Islet of Langerhans (tissue), 1 donor: Measurements from ENCODE around the gene TRPM6.
"Not testable (repeated sequence)": the region's sequence is repeated elsewhere in the genome, so short reads cannot be mapped to it uniquely, and the experiment has no call there.

Source experiments
- FAIRE-seq: peaks from one replicate; lab custom pipeline; 2011; peaks lifted over from hg19 to GRCh38; lab: Jason Lieb, UNC

The TRPM6 gene

GRCh38 chr9:74855072-74855471 lies 32.6 kb downstream of the TRPM6 start:
- FAIRE-seq: no peak

DNA sequence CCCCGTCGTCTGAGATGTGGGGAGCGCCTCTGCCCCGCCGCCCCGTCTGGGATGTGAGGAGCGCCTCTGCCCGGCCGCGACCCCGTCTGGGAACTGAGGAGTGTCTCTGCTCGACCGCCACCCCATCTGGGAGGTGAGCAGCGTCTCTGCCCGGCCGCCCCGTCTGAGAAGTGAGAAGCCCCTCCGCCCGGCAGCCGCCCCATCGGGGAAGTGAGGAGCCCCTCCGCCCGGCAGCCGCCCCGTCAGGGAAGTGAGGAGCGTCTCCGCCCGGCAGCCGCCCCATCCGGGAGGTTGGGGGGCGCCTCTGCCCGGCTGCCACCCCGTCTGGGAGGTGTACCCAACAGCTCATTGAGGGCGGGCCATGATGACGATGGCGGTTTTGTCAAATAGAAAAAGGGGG lies 34.7 kb downstream of the TRPM6 start:
- not testable (repeated sequence) for FAIRE-seq

DNA sequence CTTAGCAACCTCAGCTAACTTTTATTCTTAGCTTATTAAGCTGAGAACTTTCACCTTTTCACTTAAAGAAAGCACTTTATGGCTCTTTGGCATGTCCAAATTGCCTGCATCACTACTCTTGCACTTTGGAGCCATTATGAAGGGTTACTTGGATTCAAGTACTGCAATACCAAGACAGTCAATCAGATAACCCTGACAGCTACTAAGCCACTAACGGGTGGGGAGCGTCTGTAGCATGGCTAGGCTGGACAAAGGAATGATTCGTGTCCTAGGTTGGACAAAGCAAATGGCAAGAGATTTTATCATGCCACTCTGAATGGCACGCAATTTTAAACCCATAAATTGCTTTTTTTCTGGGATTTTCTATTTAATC lies 39.6 kb downstream of the TRPM6 start:
- FAIRE-seq: no peak

DNA sequence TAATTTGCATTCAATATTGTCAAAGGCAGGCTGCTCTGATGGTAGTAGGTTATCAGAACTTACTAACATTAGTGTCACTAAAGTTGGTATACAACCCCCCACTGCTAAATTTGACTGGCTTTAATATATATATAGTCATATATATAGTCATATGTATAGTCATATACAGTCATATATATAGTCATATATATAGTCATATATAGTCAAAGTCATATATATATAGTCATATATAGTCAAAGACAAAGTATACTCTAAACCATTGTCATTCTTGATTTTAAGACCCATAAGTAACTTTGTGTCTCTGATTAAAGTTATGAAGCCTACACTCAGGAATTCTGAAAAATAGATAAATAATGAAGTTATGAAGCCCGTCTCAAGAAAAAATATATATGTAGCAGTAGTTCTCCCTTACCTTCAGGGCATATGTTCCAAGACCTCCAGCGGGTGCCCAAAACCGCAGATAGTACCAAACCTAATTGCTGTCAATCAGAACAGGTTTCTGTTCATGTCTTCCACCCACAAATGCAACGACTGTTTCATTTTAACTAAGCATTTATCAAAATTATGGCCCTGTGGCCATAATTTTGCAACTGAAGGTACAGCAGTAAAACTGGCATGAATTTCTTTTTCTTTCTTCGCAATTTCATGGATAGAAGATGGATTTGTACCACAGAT lies 40.1 kb downstream of the TRPM6 start:
- no peak for FAIRE-seq

DNA sequence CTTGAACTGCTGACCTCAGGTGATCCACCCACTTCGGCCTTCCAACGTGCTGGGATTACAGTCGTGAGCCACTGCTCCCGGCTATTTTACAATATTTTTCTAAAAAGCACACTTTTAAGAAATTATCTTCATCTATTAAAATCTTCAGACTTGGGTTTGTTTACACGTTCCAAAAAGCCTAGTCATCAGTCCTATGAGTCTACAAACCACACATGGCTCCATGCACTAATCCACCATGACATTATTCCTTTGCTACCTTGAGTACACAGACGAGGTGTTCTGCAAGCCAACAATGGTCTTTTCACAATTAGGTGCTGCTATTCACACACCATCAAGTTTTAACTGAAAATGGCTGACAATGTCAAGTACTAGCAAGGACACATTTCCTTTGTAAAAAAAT lies 41.0 kb downstream of the TRPM6 start:
- no peak for FAIRE-seq

DNA sequence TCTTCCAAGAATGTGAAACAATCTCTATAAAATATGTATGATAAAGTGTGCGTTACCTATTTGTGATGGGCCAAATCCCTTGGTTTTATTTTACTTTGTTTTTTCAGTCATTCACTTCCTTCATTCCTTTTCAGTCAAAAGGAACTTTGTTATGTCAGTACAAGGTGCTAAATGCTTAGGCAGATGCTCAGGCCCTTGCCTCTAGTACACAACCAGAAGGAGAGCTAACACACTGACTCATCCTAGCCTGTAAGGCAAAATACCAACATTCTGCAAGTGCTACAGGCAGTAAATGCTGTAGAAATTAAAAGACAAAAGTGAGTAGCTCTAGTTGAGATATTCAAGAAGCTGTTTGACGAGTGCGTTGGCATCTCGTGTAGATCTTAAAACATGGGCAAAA lies 49.4 kb downstream of the TRPM6 start:
- no peak for FAIRE-seq

GRCh38 chr9:74824654-74825053 lies 63.1 kb downstream of the TRPM6 start:
- no peak for FAIRE-seq

DNA sequence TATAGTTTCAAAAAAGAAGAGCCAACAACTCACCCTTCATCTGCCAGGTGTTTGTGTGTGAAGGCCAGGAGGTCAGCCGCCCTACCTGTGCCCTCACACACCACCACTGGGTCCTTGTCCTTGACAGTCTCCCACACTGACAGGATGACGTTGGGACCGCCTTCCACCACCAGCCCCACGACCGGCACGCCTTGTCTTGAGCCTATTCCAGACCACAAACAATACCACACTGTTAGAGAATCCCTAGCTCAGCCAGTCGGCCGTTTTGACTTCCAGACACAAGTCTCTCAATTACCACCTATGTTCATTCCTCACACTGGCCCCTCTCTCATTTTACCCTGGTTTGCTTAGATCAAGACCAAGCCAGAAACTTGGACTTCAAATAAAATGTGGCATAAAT lies 66.1 kb downstream of the TRPM6 start:
- no peak for FAIRE-seq

DNA sequence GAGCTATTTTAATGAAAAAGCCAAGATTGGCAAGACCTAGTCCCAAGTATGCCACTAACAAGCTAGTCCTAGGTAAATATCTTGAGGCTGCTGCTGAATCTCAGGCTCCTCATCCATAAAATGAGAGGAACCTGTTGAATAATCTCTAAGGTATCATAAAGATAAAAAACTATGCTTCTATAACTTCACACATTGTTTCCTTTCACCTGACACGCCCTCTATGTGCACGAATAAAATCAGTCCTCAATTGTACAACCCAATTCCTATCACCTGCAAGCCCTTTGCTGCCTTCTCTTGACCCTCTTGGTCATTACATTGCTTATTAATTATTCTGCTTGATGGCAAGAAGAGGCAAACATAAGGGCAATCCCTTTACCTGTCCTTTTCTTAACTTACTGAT lies 69.9 kb downstream of the TRPM6 start:
- no peak for FAIRE-seq

DNA sequence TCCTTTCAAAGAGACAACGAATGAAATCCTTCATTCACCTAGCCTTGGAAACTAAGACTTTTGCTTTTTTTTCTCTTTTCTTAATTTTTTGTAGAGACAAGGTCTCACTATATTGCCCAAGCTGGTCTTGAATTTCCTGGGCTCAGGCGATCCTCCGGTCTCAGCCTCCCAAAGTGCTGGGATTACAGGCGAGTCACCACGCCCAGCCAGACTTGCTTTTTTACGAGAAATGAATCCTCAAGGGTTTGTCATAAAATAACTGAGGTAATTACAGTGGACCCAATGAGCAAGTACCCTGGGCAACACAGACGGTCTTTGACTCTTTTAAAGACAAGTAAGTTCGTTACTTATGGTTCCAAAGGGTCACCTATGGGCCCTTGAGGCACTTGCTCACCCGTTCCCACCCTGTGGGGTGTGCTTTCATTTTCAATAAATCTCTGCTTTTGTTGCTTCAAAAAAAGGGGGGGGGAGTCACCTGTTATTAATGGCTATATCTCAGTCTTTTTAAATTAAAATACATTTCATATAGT lies 70.4 kb downstream of the TRPM6 start:
- no peak for FAIRE-seq

DNA sequence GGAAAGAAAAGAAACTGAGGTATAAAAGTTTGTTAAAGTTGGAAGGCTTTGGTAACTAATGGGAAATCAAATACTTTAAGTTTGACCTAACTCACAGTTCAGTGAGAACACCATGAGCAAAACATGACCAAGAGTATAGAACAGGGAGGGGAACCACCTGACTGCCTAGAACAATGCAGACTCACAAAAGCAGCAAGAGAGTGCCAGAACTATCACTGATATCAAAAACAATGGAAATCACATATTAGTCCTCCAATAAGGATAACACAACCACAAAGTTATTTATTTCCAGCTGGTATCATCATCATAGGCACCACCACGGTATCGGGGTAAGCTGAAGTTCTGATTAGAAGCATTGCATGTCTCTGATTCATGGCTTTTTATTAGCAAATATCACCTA lies 77.5 kb downstream of the TRPM6 start:
- FAIRE-seq: no peak

- no peak for FAIRE-seq
Measured at GRCh38 chr9:74804018-74804385, 83.7 kb downstream of the TRPM6 start.

DNA sequence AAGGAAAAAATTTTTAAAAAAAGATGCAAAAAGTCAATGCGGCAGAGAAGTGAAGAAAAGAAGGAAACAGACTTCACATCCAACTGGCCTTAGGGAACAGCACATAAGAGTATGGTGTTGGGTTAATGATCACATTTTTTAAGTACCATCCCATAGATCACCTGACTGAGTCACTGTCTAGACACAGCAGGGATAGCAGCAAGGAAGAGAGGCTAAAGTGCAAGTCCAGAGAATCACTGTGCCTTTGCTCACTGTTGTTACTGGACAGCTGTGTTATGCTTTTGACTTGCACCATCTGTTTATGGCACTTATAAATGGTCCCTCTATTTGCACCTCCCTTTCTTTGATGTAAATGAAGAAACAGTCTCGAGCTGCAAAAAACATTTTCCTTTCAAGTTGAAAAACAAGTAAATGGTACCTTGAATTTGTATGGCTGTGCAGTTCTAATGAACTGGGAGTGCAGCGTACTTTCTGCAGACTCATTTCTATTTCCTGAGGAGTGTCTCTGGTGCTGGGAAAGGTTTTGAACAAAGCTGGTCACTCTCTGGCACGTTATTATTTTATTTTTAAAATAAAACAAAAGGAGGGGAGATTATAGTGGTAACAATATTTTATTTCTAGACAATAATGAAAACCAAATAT lies 84.2 kb downstream of the TRPM6 start:
- no peak for FAIRE-seq

- FAIRE-seq: no peak
Measured at GRCh38 chr9:74800226-74800625, 87.5 kb downstream of the TRPM6 start.

DNA sequence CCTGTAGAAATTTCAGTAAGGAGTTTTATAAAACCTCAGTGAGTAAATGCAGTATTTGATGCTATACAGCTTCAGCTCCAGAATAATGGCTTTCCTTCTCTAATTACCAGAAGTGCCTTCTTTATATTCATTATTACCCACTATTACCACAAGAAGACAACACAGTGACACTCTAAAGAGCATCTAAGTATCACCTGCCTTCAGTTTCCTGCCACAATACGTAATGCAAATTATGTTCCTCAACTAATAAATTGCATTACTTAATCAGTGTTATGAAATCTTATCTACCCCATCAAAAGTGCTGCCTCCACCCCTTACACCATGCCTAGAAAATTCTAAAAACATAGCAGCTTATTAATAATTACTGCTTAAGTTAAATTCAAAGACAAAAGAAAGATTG lies 91.9 kb downstream of the TRPM6 start:
- no peak for FAIRE-seq

- FAIRE-seq: no peak
Measured at GRCh38 chr9:74795081-74795480, 92.6 kb downstream of the TRPM6 start.

DNA sequence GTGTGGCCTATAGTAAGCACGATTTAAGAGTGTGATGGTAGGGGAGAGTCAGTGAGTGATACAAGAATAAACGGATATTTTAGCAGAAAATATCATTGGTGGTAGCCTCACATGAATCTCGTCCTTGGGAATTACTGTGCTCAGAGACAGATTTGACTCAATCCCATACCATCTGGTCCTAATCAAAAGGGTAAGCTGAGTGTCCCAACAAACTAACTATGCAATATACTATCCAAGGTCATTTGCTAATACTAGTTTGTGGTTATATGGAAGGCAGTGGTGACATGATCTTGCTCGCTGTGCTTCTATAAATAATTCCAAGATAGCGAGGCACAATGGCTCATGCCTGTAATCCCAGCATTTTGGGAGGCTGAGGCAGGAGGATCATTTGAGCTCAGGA lies 103.2 kb downstream of the TRPM6 start:
- no peak for FAIRE-seq

- no peak for FAIRE-seq
Measured at GRCh38 chr9:74783408-74783807, 104.3 kb downstream of the TRPM6 start.

DNA sequence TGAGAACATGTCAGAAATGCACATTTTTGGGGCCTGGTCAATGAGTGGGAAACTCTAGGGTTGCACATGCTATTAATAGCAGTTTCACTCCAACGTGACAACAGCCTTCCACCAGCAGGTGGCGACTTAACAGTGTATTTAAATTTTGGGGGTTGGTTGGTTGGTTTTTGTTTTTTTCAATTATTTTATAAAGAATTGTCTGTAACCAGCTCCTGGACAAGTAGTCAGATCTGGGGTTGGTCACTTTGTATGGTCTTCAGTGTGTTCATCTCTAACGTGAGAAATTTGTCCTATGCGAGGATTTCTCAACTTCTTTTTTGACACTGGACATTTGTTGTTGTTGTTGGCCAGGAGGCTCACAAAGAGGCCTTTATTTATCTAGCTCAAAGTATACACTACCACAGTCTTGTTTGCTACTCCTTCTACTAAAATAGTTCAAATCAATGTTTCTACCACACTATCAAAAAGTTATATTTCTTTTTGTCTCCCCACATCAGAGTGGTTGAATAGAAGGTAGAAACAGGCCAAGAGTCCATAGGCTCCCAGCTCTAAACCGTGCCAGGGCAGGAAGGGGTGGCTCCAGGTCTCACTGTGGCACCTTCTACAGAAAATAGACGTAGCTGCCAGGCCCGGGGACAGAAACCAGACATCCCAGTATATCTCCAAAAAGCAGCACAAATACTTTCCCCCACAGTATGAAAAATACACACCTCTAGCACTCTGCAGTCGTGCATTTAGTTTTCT lies 110.4 kb downstream of the TRPM6 start:
- peak; percentile 98 for FAIRE-seq

GRCh38 chr9:74775396-74775795 lies 112.3 kb downstream of the TRPM6 start:
- FAIRE-seq: no peak

GRCh38 chr9:74773886-74774479 lies 113.7 kb downstream of the TRPM6 start:
- peak; percentile 96 for FAIRE-seq

- FAIRE-seq: no peak
Measured at GRCh38 chr9:74772121-74772520, 115.6 kb downstream of the TRPM6 start.

GRCh38 chr9:74771672-74772071 lies 116.0 kb downstream of the TRPM6 start:
- FAIRE-seq: no peak
